ENCODE results near the gene MED9.

MED9 gene

GRCh38 chr17:17514361-17514992, 37.7 kb downstream of the MED9 start:
- DNase-seq (ENCODE audit: extremely low read depth in 1 of 2, low read depth in 1 of 2): no peak

GRCh38 chr17:17514993-17515933, 38.5 kb downstream of the MED9 start:
- no peak for DNase-seq (ENCODE audit: extremely low read depth in 1 of 2, low read depth in 1 of 2)

GRCh38 chr17:17515934-17516930, 39.4 kb downstream of the MED9 start:
- no peak for DNase-seq (ENCODE audit: extremely low read depth in 1 of 2, low read depth in 1 of 2)

GRCh38 chr17:17516941-17517720, 40.3 kb downstream of the MED9 start:
- no peak for DNase-seq (ENCODE audit: extremely low read depth in 1 of 2, low read depth in 1 of 2)

- DNase-seq (ENCODE audit: extremely low read depth in 1 of 2, low read depth in 1 of 2): no peak
These were observed 41.2 kb downstream of the MED9 start for GRCh38 chr17:17518014-17518413.

GRCh38 chr17:17518951-17519350, 42.2 kb downstream of the MED9 start:
- no peak for DNase-seq (ENCODE audit: extremely low read depth in 1 of 2, low read depth in 1 of 2)

- no peak for DNase-seq (ENCODE audit: extremely low read depth in 1 of 2, low read depth in 1 of 2)
These were observed 43.1 kb downstream of the MED9 start for GRCh38 chr17:17519886-17520285.

- no peak for DNase-seq (ENCODE audit: extremely low read depth in 1 of 2, low read depth in 1 of 2)
These were observed 43.9 kb downstream of the MED9 start for GRCh38 chr17:17520599-17521232.

GRCh38 chr17:17523001-17523730, 46.4 kb downstream of the MED9 start:
- DNase-seq (ENCODE audit: extremely low read depth in 1 of 2, low read depth in 1 of 2): no peak

GRCh38 chr17:17523731-17524490, 47.1 kb downstream of the MED9 start:
- no peak for DNase-seq (ENCODE audit: extremely low read depth in 1 of 2, low read depth in 1 of 2)

- no peak for DNase-seq (ENCODE audit: extremely low read depth in 1 of 2, low read depth in 1 of 2)
These were observed 48.5 kb downstream of the MED9 start for GRCh38 chr17:17525311-17525710.

- DNase-seq (ENCODE audit: extremely low read depth in 1 of 2, low read depth in 1 of 2): no peak
These were observed 49.2 kb downstream of the MED9 start for GRCh38 chr17:17525956-17526355.

- DNase-seq (ENCODE audit: extremely low read depth in 1 of 2, low read depth in 1 of 2): no peak
These were observed 49.6 kb downstream of the MED9 start for GRCh38 chr17:17526369-17526768.

GRCh38 chr17:17527534-17527933, 50.7 kb downstream of the MED9 start:
- DNase-seq (ENCODE audit: extremely low read depth in 1 of 2, low read depth in 1 of 2): no peak

- no peak for DNase-seq (ENCODE audit: extremely low read depth in 1 of 2, low read depth in 1 of 2)
These were observed 51.2 kb downstream of the MED9 start for GRCh38 chr17:17527956-17528500.

GRCh38 chr17:17528696-17529652, 52.2 kb downstream of the MED9 start:
- DNase-seq (ENCODE audit: extremely low read depth in 1 of 2, low read depth in 1 of 2): no peak

- no peak for DNase-seq (ENCODE audit: extremely low read depth in 1 of 2, low read depth in 1 of 2)
These were observed 54.4 kb downstream of the MED9 start for GRCh38 chr17:17531156-17531555.

Data from stimulated activated CD8-positive, alpha-beta memory T cell treated with anti-CD3 and anti-CD28 coated beads, Interleukin-7, amount 100 ng/mL, for 48 hours (primary cell).